Gastrocnemius medialis (tissue), 4 donors: ENCODE data around the gene SPATA2. TPM values are rescaled to one million over a fixed set of nuclear protein-coding genes. Genes with fewer than 3 reads are reported as not detected.

Source experiments
- ATAC-seq, 2 donors: fragments of 150-250 bp; one replicate each; pipeline ENCODE4 v1.9.1; 2016
- DNase-seq, 2 donors: peaks; one replicate each; pipeline ENCODE4 v3.0.0-alpha.2; 2019
- H3K27ac ChIP-seq, 4 donors: fragments of 200-600 bp; sonication (generic); 1 replicate in 1 of 4; 2 replicates in 3 of 4; pipeline ENCODE4 v1.5.1; 2016 to 2018; ENCODE audit warnings: mild to moderate bottlenecking in 2 of 4, moderate library complexity in 1 of 4
- H3K27me3 ChIP-seq, 3 donors: fragments of 200-600 bp; sonication (generic) in 2 of 3; 1 replicate in 1 of 3; 2 replicates in 2 of 3; pipeline versions ENCODE4 v1.5.1 to v1.6.0; 2016 to 2019; ENCODE audit warnings: mild to moderate bottlenecking in 1 of 3, moderate library complexity in 1 of 3
- H3K36me3 ChIP-seq, 2 donors: fragments of 200-600 bp; sonication (generic) in 1 of 2; one replicate each; pipeline ENCODE4 v1.5.1; 2017 to 2018
- H3K4me1 ChIP-seq, 2 donors: fragments of 200-600 bp; sonication (generic) in 1 of 2; one replicate each; pipeline ENCODE4 v1.5.1; 2016 to 2017; ENCODE audit warnings: mild to moderate bottlenecking in 2 of 2
- H3K4me3 ChIP-seq, 4 donors: fragments of 200-600 bp; sonication (generic) in 3 of 4; 1 replicate in 1 of 4; 2 replicates in 3 of 4; pipeline ENCODE4 v1.5.1; 2016 to 2019; ENCODE audit warnings: mild to moderate bottlenecking in 2 of 4
- H3K9me3 ChIP-seq, 3 donors: fragments of 200-600 bp; sonication (generic) in 2 of 3; 1 replicate in 1 of 3; 2 replicates in 2 of 3; pipeline ENCODE4 v1.5.1; 2016 to 2019
- CTCF ChIP-seq, 5 experiments: fragments of 450-650 bp in 3 of 5; fragments of 200-600 bp in 2 of 5; sonication (generic) in 2 of 5; IDR thresholded peaks in 4 of 5; conservative IDR thresholded peaks in 1 of 5; 1 replicate in 4 of 5; 2 replicates in 1 of 5; pipeline ENCODE4 v1.5.1; 2016 to 2019; ENCODE audit warnings: antibody characterized with exemption in 5 of 5, mild to moderate bottlenecking in 3 of 5, moderate library complexity in 3 of 5
- POLR2A ChIP-seq, 2 donors: fragments of 450-650 bp; IDR thresholded peaks; one replicate each; pipeline ENCODE4 v1.6.1; 2017; ENCODE audit warnings: antibody characterized with exemption in 2 of 2, mild to moderate bottlenecking in 2 of 2, moderate library complexity in 2 of 2
- in situ Hi-C, 4 donors: fragments of 200-750 bp; cut with MboI; loops; one replicate each; pipeline versions ENCODE4 v1.15.0 to v1.8.0; 2017; ENCODE audit warnings: low sequenced_read_pairs in 4 of 4
- intact Hi-C: fragments of 100-400 bp; cut with DNase I; formaldehyde crosslinking; loops from one replicate; pipeline ENCODE4 v1.15.1; 2023; ENCODE audit warnings: low total_unique reads
- total RNA-seq, 4 donors: library from RNA; depleted of rRNA; stranded (reverse); fragments of >200 nt; gene quantifications; one replicate each; pipeline versions ENCODE4 v1.1.0 to v1.2.3, GENCODE V29; 2016

The SPATA2 gene
- total RNA-seq, 4 donors from 2014 or later, result 7.7 to 10.7 (median 9.7) TPM

GRCh38 chr20:49867453-49868215, 47.7 kb downstream of the SPATA2 start:
- in situ Hi-C loops (loop anchor here in 1 of 4 donors (25.0 kb wide), 1 partner anchor 530 kb away; no protein-coding TSS in a partner anchor), intact Hi-C loops (no loop called here)
- Histone ChIP-seq H3K27ac (no peak overlapping the region), H3K4me1 (peaks cover 7 to 8% of the 10 kb centered on the region in 2 donors), H3K4me3 (no peak overlapping the region), H3K27me3 (no peaks in the 10 kb centered on the region), H3K9me3 (no peaks in the 10 kb centered on the region), H3K36me3 (peaks cover 0 to 55% of the 10 kb centered on the region in 2 donors)
- DNase-seq (no peak), ATAC-seq (no peak)
- no peak for TF ChIP-seq POLR2A (IDR thresholded peaks at IDR 0.05)
- TF ChIP-seq CTCF (IDR thresholded peaks at IDR 0.05 in 4 of 5, conservative IDR thresholded peaks at IDR 0.05 in 1 of 5), result no peak

DNA sequence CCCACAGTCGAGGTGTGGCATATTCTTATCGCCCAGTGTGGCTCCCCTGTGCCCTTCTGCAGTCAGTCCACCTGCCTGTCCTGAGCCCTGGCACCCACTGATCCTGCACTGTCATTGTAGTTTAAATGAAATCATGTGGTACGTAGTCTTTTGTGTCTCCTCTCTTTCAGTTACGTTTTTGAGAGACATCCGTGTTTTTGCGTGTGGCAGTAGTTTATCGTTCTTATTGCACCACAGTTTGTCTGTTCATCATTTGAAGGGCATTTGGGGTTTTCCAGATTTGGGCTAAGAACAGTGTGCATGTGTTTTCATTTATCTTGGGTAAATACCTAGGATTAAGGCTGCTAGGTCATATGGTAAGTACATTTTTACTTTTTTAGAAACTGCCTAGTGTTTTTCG, 49.3 kb downstream of the SPATA2 start:
- H3K4me1 ChIP-seq, result no peaks in the 10 kb centered on the region
- H3K4me3 ChIP-seq, result no peak overlapping the region
- no peak for DNase-seq
- H3K27ac ChIP-seq, result peak overlapping the region in 1 of 4 donors; percentile 13
- H3K36me3 ChIP-seq, result peaks cover 0 to 59% of the 10 kb centered on the region in 2 donors
- H3K9me3 ChIP-seq, result no peaks in the 10 kb centered on the region
- in situ Hi-C loops (loop anchor here in 1 of 4 donors (25.0 kb wide), 1 partner anchor 529 kb away; no protein-coding TSS in a partner anchor), intact Hi-C loops (no loop called here)
- ATAC-seq, result no peak
- TF ChIP-seq POLR2A (IDR thresholded peaks at IDR 0.05), result no peak
- TF ChIP-seq CTCF (IDR thresholded peaks at IDR 0.05 in 4 of 5, conservative IDR thresholded peaks at IDR 0.05 in 1 of 5), result no peak
- no peaks in the 10 kb centered on the region for H3K27me3 ChIP-seq

DNA sequence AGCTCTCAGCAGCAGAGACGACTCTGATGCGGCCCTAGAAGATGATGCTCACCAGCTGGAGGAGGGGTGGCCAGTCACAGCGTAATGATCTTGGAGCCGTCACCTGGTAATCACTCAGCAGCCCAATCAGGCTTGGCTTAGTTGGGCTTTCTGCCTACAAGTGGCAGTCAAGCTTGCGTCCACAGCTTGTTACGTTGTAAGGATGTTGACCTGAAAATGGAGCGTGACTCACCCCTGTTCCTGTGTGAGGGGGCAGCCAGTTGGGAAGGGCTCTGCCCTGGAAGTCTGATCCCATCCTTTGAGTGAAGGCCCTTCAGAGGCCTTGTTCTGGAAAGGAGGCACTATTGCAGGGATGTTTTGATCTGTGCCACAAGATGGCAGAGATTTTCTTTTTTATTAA, 49.8 kb downstream of the SPATA2 start:
- H3K27me3 ChIP-seq, result no peaks in the 10 kb centered on the region
- intact Hi-C loops (no loop called here), in situ Hi-C loops (loop anchor here in 1 of 4 donors (25.0 kb wide), 1 partner anchor 528 kb away; no protein-coding TSS in a partner anchor)
- DNase-seq, result no peak
- no peaks in the 10 kb centered on the region for H3K9me3 ChIP-seq
- ATAC-seq, result peak; percentile 57 to 71
- no peaks in the 10 kb centered on the region for H3K4me1 ChIP-seq
- peak overlapping the region in 1 of 4 donors; percentile 13 for H3K27ac ChIP-seq
- TF ChIP-seq POLR2A (IDR thresholded peaks at IDR 0.05), result no peak
- no peak for TF ChIP-seq CTCF (IDR thresholded peaks at IDR 0.05 in 4 of 5, conservative IDR thresholded peaks at IDR 0.05 in 1 of 5)
- H3K36me3 ChIP-seq, result peaks cover 0 to 56% of the 10 kb centered on the region in 2 donors
- no peak overlapping the region for H3K4me3 ChIP-seq

GRCh38 chr20:49863666-49864065, 51.7 kb downstream of the SPATA2 start:
- Histone ChIP-seq H3K4me1 (no peaks in the 10 kb centered on the region), H3K27me3 (no peaks in the 10 kb centered on the region), H3K4me3 (no peak overlapping the region), H3K27ac (no peak overlapping the region), H3K9me3 (no peaks in the 10 kb centered on the region), H3K36me3 (peaks cover 0 to 47% of the 10 kb centered on the region in 2 donors)
- intact Hi-C loops, result loop anchor here (5.0 kb wide), 1 partner anchor 34 kb away; no protein-coding TSS in a partner anchor
- ATAC-seq, result no peak
- in situ Hi-C loops, result loop anchor here in 1 of 4 donors (25.0 kb wide), 1 partner anchor 526 kb away; no protein-coding TSS in a partner anchor
- TF ChIP-seq POLR2A (IDR thresholded peaks at IDR 0.05), result no peak
- no peak for TF ChIP-seq CTCF (IDR thresholded peaks at IDR 0.05 in 4 of 5, conservative IDR thresholded peaks at IDR 0.05 in 1 of 5)
- no peak for DNase-seq
